NB4 (cell line): ENCODE data around the gene NXPH2.

Experiments
- MYC ChIP-seq: IDR thresholded peaks from 2 replicates; pipeline ENCODE4 v1.6.1; 2011; ENCODE audit warnings: low read depth, low read length
- POLR2A ChIP-seq: IDR thresholded peaks from 2 replicates; pipeline ENCODE4 v1.6.1; 2011; ENCODE audit warnings: mild to moderate bottlenecking; ENCODE audit not compliant: insufficient read length; ENCODE audit errors: extremely low read depth
- TF ChIP-seq, protein P1 (sequence below): IDR thresholded peaks from one replicate; pipeline ENCODE4 v1.5.1; 2012; ENCODE audit warnings: low read depth, low read length

DNA sequence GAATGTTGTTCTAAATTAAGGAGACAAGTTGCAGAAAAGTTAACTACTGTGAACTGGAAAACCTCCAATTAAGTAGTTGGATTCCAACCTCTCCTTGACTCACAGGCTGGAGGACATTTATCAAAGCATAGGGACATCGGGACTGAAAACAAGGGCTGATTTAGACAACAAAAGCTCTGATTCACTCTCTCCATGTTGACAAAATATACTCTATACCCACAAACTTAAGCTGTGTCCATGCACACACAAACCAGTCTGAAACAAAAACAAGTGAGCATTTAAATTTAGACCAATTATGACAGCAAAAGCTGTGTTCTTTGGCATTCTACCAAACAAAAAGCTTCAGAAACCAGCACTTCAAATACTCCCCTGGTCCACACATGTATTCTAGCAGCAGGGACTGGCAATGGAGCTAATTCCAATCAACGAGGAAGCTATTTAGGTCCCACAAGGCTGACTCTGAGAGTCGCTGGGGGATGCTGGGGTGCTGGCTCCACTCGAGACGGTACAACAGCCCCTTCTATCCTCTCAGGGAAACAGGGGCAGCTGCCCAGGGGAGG lies 71.4 kb downstream of the NXPH2 start:
- TF ChIP-seq POLR2A (no peak), MYC (no peak)
- TF ChIP-seq, protein P1, sequence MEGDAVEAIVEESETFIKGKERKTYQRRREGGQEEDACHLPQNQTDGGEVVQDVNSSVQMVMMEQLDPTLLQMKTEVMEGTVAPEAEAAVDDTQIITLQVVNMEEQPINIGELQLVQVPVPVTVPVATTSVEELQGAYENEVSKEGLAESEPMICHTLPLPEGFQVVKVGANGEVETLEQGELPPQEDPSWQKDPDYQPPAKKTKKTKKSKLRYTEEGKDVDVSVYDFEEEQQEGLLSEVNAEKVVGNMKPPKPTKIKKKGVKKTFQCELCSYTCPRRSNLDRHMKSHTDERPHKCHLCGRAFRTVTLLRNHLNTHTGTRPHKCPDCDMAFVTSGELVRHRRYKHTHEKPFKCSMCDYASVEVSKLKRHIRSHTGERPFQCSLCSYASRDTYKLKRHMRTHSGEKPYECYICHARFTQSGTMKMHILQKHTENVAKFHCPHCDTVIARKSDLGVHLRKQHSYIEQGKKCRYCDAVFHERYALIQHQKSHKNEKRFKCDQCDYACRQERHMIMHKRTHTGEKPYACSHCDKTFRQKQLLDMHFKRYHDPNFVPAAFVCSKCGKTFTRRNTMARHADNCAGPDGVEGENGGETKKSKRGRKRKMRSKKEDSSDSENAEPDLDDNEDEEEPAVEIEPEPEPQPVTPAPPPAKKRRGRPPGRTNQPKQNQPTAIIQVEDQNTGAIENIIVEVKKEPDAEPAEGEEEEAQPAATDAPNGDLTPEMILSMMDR, result no peak
